ENCODE results near the gene CYP26A1.

GRCh38 chr10:93081318-93081717, 7.6 kb downstream of the CYP26A1 start:
- TF ChIP-seq EZH2 (IDR thresholded peaks at IDR 0.05; ENCODE audit: insufficient read depth, poor library complexity, severe bottlenecking), result no peak
- no peak for TF ChIP-seq EZH2phosphoT487 (IDR thresholded peaks at IDR 0.05; ENCODE audit: insufficient read depth, low read depth)
